ENCODE measurements around the gene SCGB1C2.

Gene SCGB1C2

GRCh38 chr17:147796-148740, 10.7 kb downstream of the SCGB1C2 start:
- no peak for DNase-seq (ENCODE audit: low read depth)
- H3K4me3 ChIP-seq (ENCODE audit: low read length): no peak overlapping the region
- TF ChIP-seq CTCF (conservative IDR thresholded peaks at IDR 0.05; ENCODE audit: low read depth, low read length): no peak

- DNase-seq (ENCODE audit: low read depth): no peak
- no peak overlapping the region for H3K4me3 ChIP-seq (ENCODE audit: low read length)
- TF ChIP-seq CTCF (conservative IDR thresholded peaks at IDR 0.05; ENCODE audit: low read depth, low read length): no peak
These were observed 11.4 kb downstream of the SCGB1C2 start for GRCh38 chr17:148757-149156.

- no peak overlapping the region for H3K4me3 ChIP-seq (ENCODE audit: low read length)
- TF ChIP-seq CTCF (conservative IDR thresholded peaks at IDR 0.05; ENCODE audit: low read depth, low read length): no peak
- DNase-seq (ENCODE audit: low read depth): no peak
These were observed 11.9 kb downstream of the SCGB1C2 start for GRCh38 chr17:149231-149630.

- no peak overlapping the region for H3K4me3 ChIP-seq (ENCODE audit: low read length)
- TF ChIP-seq CTCF (conservative IDR thresholded peaks at IDR 0.05; ENCODE audit: low read depth, low read length): no peak
- DNase-seq (ENCODE audit: low read depth): no peak
These were observed 12.7 kb downstream of the SCGB1C2 start for GRCh38 chr17:149897-150584.

- DNase-seq (ENCODE audit: low read depth): no peak
- H3K4me3 ChIP-seq (ENCODE audit: low read length): no peak overlapping the region
- no peak for TF ChIP-seq CTCF (conservative IDR thresholded peaks at IDR 0.05; ENCODE audit: low read depth, low read length)
These were observed 13.6 kb downstream of the SCGB1C2 start for GRCh38 chr17:151004-151403.

- no peak for DNase-seq (ENCODE audit: low read depth)
- H3K4me3 ChIP-seq (ENCODE audit: low read length): no peak overlapping the region
- TF ChIP-seq CTCF (conservative IDR thresholded peaks at IDR 0.05; ENCODE audit: low read depth, low read length): no peak
These were observed 14.8 kb downstream of the SCGB1C2 start for GRCh38 chr17:151886-152859.
